ENCODE data around the gene MPZ.

- TF ChIP-seq, protein P1, sequence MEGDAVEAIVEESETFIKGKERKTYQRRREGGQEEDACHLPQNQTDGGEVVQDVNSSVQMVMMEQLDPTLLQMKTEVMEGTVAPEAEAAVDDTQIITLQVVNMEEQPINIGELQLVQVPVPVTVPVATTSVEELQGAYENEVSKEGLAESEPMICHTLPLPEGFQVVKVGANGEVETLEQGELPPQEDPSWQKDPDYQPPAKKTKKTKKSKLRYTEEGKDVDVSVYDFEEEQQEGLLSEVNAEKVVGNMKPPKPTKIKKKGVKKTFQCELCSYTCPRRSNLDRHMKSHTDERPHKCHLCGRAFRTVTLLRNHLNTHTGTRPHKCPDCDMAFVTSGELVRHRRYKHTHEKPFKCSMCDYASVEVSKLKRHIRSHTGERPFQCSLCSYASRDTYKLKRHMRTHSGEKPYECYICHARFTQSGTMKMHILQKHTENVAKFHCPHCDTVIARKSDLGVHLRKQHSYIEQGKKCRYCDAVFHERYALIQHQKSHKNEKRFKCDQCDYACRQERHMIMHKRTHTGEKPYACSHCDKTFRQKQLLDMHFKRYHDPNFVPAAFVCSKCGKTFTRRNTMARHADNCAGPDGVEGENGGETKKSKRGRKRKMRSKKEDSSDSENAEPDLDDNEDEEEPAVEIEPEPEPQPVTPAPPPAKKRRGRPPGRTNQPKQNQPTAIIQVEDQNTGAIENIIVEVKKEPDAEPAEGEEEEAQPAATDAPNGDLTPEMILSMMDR (IDR thresholded peaks at IDR 0.05): no peak
- no peak for TF ChIP-seq POLR2A (IDR thresholded peaks at IDR 0.05)
Measured at GRCh38 chr1:161335796-161336195, 26.0 kb upstream of the MPZ start.

Data from esophagus squamous epithelium (tissue), 4 donors.